IMR-90 (cell line): ENCODE results near the gene ELOVL1. TPM values are rescaled to one million over a fixed set of nuclear protein-coding genes. Genes with fewer than 3 reads are reported as not detected.

ENCODE experiments used
- ATAC-seq: fragments of 200-7000 bp; cut with Tn5 transposase; 2 replicates; pipeline ENCODE4 v1.9.1; 2020; ENCODE audit warnings: low read depth, mild to moderate bottlenecking, moderate library complexity
- BruUV-seq: library from RNA; stranded (reverse); fragments of 400-500 nt; replicated peaks from 2 replicates; lab custom pipeline; 2021; lab: Mats Ljungman, UMichigan
- CTCF ChIA-PET: fragments of 300-600 bp; formaldehyde crosslinking; extraction: SDS; loops from one replicate; lab custom pipeline; 2021; ENCODE audit warnings: antibody characterized with exemption; lab: Yijun Ruan, JAX
- POLR2A ChIA-PET: fragments of 300-600 bp; sonication (Branson Sonifier 250); formaldehyde crosslinking; loops from one replicate; lab custom pipeline; 2022; ENCODE audit warnings: antibody characterized with exemption; ENCODE audit not compliant: unreplicated experiment; lab: Charles Lee
- DNase-seq: peaks from one replicate; pipeline ENCODE4 v3.0.0; 2013
- H2AFZ ChIP-seq: replicated peaks from 2 replicates; pipeline ENCODE3; 2013; ENCODE audit warnings: low read length, mild to moderate bottlenecking; ENCODE audit not compliant: poor library complexity
- H2AK5ac ChIP-seq: 2 replicates; pipeline ENCODE4 v1.6.1; 2013; ENCODE audit warnings: low read depth, low read length, inconsistent platforms
- H2AK9ac ChIP-seq: replicated peaks from 2 replicates; pipeline ENCODE3; 2013; ENCODE audit warnings: mild to moderate bottlenecking, low read depth, low read length, moderate library complexity; ENCODE audit not compliant: poor library complexity
- H2BK120ac ChIP-seq: 2 replicates; pipeline ENCODE4 v1.6.1; 2013; ENCODE audit warnings: low read depth, low read length, inconsistent platforms
- H2BK15ac ChIP-seq: 3 replicates; pipeline ENCODE4 v1.6.1; 2013; ENCODE audit warnings: low read depth, low read length, inconsistent platforms
- H2BK20ac ChIP-seq: 2 replicates; pipeline ENCODE4 v1.6.1; 2013; ENCODE audit warnings: low read depth, mild to moderate bottlenecking, inconsistent platforms, low read length, moderate library complexity
- H2BK5ac ChIP-seq: 2 replicates; pipeline ENCODE4 v1.6.1; 2013; ENCODE audit warnings: mild to moderate bottlenecking, low read depth, low read length, inconsistent platforms; ENCODE audit not compliant: poor library complexity, severe bottlenecking
- H3K14ac ChIP-seq: replicated peaks from 2 replicates; pipeline ENCODE4 v1.6.1; 2013; ENCODE audit warnings: low read depth, low read length, inconsistent platforms
- H3K18ac ChIP-seq: 2 replicates; pipeline ENCODE4 v1.6.1; 2013; ENCODE audit warnings: low read depth, low read length, control low read depth
- H3K23ac ChIP-seq: 2 replicates; pipeline ENCODE4 v1.6.1; 2013; ENCODE audit warnings: low read depth, low read length, inconsistent platforms
- H3K27ac ChIP-seq: 2 replicates; pipeline ENCODE4 v1.5.1; 2013; ENCODE audit warnings: mild to moderate bottlenecking, control low read depth, low read length; ENCODE audit not compliant: insufficient read depth
- H3K27me3 ChIP-seq: 2 replicates; pipeline ENCODE4 v1.6.1; 2013; ENCODE audit warnings: low read length; ENCODE audit not compliant: control insufficient read depth, insufficient read depth
- H3K36me3 ChIP-seq: 2 replicates; pipeline ENCODE4 v1.6.1; 2013; ENCODE audit warnings: low read length, mixed read lengths; ENCODE audit not compliant: control insufficient read depth, insufficient read depth
- H3K4ac ChIP-seq: 2 replicates; pipeline ENCODE4 v1.6.1; 2013; ENCODE audit warnings: low read depth, low read length, inconsistent platforms
- H3K4me1 ChIP-seq: 2 replicates; pipeline ENCODE4 v1.6.1; 2013; ENCODE audit warnings: low read length, mixed read lengths; ENCODE audit not compliant: control insufficient read depth, insufficient read depth
- H3K4me2 ChIP-seq: 2 replicates; pipeline ENCODE4 v1.6.1; 2013; ENCODE audit warnings: low read depth, mild to moderate bottlenecking, control low read depth, low read length, moderate library complexity
- H3K4me3 ChIP-seq: 2 replicates; pipeline ENCODE4 v1.5.1; 2013; ENCODE audit warnings: low read depth, mild to moderate bottlenecking, control low read depth, low read length, moderate library complexity; ENCODE audit not compliant: insufficient read depth
- H3K56ac ChIP-seq: 2 replicates; pipeline ENCODE4 v1.6.1; 2013; ENCODE audit warnings: low read length, inconsistent platforms; ENCODE audit not compliant: insufficient read depth; ENCODE audit errors: extremely low read depth
- H3K79me1 ChIP-seq, 2 experiments: 2 replicates each; pipeline ENCODE4 v1.6.1; 2013; ENCODE audit warnings: low read length in 2 of 2, inconsistent platforms in 1 of 2, low read depth in 1 of 2
- H3K9ac ChIP-seq: 2 replicates; pipeline ENCODE4 v1.6.1; 2013; ENCODE audit warnings: low read depth, low read length, control low read depth
- H3K9me1 ChIP-seq: 2 replicates; pipeline ENCODE4 v1.6.1; 2013; ENCODE audit warnings: low read length, inconsistent platforms; ENCODE audit not compliant: insufficient read depth
- H3K9me3 ChIP-seq: 2 replicates; pipeline ENCODE4 v1.6.1; 2013; ENCODE audit warnings: low read length; ENCODE audit not compliant: control insufficient read depth, insufficient read depth
- H4K20me1 ChIP-seq: 2 replicates; pipeline ENCODE4 v1.6.1; 2013; ENCODE audit warnings: low read length, inconsistent platforms; ENCODE audit not compliant: insufficient read depth
- H4K5ac ChIP-seq: 2 replicates; pipeline ENCODE4 v1.6.1; 2013; ENCODE audit warnings: mild to moderate bottlenecking, low read depth, low read length, control low read depth
- H4K8ac ChIP-seq, 2 experiments: 2 replicates each; pipeline ENCODE4 v1.6.1; 2013; ENCODE audit warnings: low read depth in 2 of 2, low read length in 2 of 2, control low read depth in 1 of 2, inconsistent platforms in 1 of 2
- H4K91ac ChIP-seq: 2 replicates; pipeline ENCODE4 v1.6.1; 2013; ENCODE audit warnings: low read depth, low read length, inconsistent platforms; ENCODE audit not compliant: insufficient read depth
- BHLHE40 ChIP-seq: fragments of 150-350 bp; IDR thresholded peaks from 2 replicates; pipeline ENCODE4 v1.6.1; 2016; ENCODE audit warnings: mild to moderate bottlenecking, low read depth, low read length
- CHD1 ChIP-seq: IDR thresholded peaks from 2 replicates; pipeline ENCODE4 v1.6.1; 2012; ENCODE audit warnings: low read depth, low read length, improper control_type of control experiment
- FOS ChIP-seq: fragments of 150-350 bp; IDR thresholded peaks from 2 replicates; pipeline ENCODE4 v1.6.1; 2016; ENCODE audit warnings: low read depth, low read length
- MAZ ChIP-seq: IDR thresholded peaks from 2 replicates; pipeline ENCODE4 v1.6.1; 2012; ENCODE audit warnings: low read depth, mild to moderate bottlenecking, low read length, improper control_type of control experiment, moderate library complexity, borderline replicate concordance
- NFE2L2 ChIP-seq: fragments of 150-350 bp; IDR thresholded peaks from 2 replicates; pipeline ENCODE4 v1.6.1; 2016; ENCODE audit warnings: low read depth, mild to moderate bottlenecking, low read length
- POLR2A ChIP-seq: IDR thresholded peaks from 2 replicates; pipeline ENCODE4 v1.6.1; 2012; ENCODE audit warnings: mild to moderate bottlenecking, low read depth, low read length
- WGBS, 2 experiments: methylation state at CpG; one replicate each; pipeline versions ENCODE4 v1.1.5 to v1.1.7; 2013; ENCODE audit warnings: missing lambda C conversion rate in 2 of 2; ENCODE audit not compliant: insufficient read length in 1 of 2; ENCODE audit errors: extremely low coverage in 2 of 2; 5-methylcytosine and 5-hydroxymethylcytosine counted together
- dilution Hi-C: fragments of 300-500 bp; cut with HindIII; formaldehyde crosslinking; loops from one replicate; pipeline ENCODE4 v1.14.3; 2018; ENCODE audit warnings: low sequenced_read_pairs; ENCODE audit not compliant: unreplicated experiment
- in situ Hi-C: fragments of 300-500 bp; cut with MboI; formaldehyde crosslinking; loops from 3 replicates; pipeline ENCODE4 v1.14.3; 2019; ENCODE audit warnings: low sequenced_read_pairs, inconsistent platforms, mixed read lengths
- intact Hi-C: fragments of 100-400 bp; cut with micrococcal nuclease; formaldehyde crosslinking; loops from 2 replicates; pipeline ENCODE4 v1.10.0; 2022
- polyA plus RNA-seq, 3 experiments: library from polyadenylated mRNA; depleted of rRNA; stranded (reverse); fragments of >200 nt; gene quantifications; 2 replicates each; pipeline ENCODE4 v1.2.3, GENCODE V29; 2012; ENCODE audit warnings: low replicate concordance in 1 of 3
- total RNA-seq: library from RNA; depleted of rRNA; stranded (reverse); fragments of >200 nt; gene quantifications from 2 replicates; pipeline ENCODE4 v1.2.3, GENCODE V29; 2012
- TF ChIP-seq, protein P1 (sequence below): conservative IDR thresholded peaks from 2 replicates; pipeline ENCODE4 v1.5.1; 2012; ENCODE audit warnings: mild to moderate bottlenecking, low read depth, low read length, improper control_type of control experiment

ELOVL1 gene
- total and polyA plus RNA-seq, 2 of the 4 experiments (the other 2 are of a cell fraction): 88.9 to 211 TPM

DNA sequence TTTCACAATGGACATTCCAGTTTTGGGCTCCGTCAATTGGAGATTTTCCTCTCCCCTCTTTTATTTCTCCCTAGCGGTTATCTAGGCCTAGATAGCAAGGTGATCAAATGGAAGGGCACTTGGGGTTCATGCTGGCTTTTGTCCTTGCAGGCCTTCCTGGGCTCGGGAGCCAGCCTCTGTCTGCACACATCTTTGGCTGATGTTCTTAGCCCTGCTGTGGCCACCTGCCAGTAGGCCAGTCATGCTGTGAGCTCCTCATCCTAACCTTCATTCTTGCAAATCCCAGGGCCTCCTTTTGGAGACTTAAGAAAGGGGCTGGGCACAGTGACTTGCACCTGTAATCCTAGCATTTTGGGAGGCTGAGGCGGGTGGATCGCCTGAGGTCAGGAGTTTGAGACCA lies 53.6 kb downstream of the ELOVL1 start:
- POLR2A ChIA-PET: no interaction called here
- Histone ChIP-seq H3K18ac (no peak overlapping the region), H2BK120ac (no peak overlapping the region), H2AK5ac (no peak overlapping the region), H3K14ac (no peak overlapping the region), H3K79me1 (no peaks in the 10 kb centered on the region), H3K23ac (no peak overlapping the region), H2BK20ac (no peak overlapping the region), H4K91ac (no peak overlapping the region), H3K36me3 (no peaks in the 10 kb centered on the region), H3K4me3 (no peak overlapping the region), H4K8ac (no peak overlapping the region), H4K20me1 (no peaks in the 10 kb centered on the region; the same call in 1 of the 2 replicates), H2AFZ (no peak overlapping the region), H3K4me1 (peaks cover 5% of the 10 kb centered on the region), H3K27ac (no peak overlapping the region), H3K4me2 (no peak overlapping the region), H4K5ac (no peak overlapping the region), H3K9ac (no peak overlapping the region), H2BK5ac (no peak overlapping the region), H3K4ac (no peak overlapping the region), H3K9me1 (0 out of 2 replicates have a peak, but pooled peaks cover 3% of the 10 kb centered on the region), H3K56ac (no peak overlapping the region), H2BK15ac (no peak overlapping the region), H3K9me3 (no peaks in the 10 kb centered on the region), H3K27me3 (peaks cover 2% of the 10 kb centered on the region; the same call in 1 of the 2 replicates), H2AK9ac (no peak overlapping the region)
- in situ Hi-C loops: no loop called here
- CTCF ChIA-PET: no interaction called here
- DNase-seq (no peak), ATAC-seq (no peak)
- TF ChIP-seq MAZ (no peak), CHD1 (no peak), POLR2A (no peak), NFE2L2 (no peak), BHLHE40 (no peak), FOS (no peak)
- TF ChIP-seq, protein P1, sequence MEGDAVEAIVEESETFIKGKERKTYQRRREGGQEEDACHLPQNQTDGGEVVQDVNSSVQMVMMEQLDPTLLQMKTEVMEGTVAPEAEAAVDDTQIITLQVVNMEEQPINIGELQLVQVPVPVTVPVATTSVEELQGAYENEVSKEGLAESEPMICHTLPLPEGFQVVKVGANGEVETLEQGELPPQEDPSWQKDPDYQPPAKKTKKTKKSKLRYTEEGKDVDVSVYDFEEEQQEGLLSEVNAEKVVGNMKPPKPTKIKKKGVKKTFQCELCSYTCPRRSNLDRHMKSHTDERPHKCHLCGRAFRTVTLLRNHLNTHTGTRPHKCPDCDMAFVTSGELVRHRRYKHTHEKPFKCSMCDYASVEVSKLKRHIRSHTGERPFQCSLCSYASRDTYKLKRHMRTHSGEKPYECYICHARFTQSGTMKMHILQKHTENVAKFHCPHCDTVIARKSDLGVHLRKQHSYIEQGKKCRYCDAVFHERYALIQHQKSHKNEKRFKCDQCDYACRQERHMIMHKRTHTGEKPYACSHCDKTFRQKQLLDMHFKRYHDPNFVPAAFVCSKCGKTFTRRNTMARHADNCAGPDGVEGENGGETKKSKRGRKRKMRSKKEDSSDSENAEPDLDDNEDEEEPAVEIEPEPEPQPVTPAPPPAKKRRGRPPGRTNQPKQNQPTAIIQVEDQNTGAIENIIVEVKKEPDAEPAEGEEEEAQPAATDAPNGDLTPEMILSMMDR: no peak
- no TSS peak for BruUV-seq
- intact Hi-C loops: no loop called here
- no CpG with 5 or more reads among the region's 5 CpGs for WGBS, 2 experiments
- dilution Hi-C loops: no loop called here
